K562 (cell line): ENCODE data around the gene ADAMTS14. TPM values are rescaled to one million over a fixed set of nuclear protein-coding genes. Genes with fewer than 3 reads are reported as not detected.

Source experiments
- BRD9 ChIP-seq: fragments of 450-650 bp; IDR thresholded peaks from 2 replicates; pipeline ENCODE4 v1.6.1; 2018; ENCODE audit warnings: low read depth; ENCODE audit not compliant: partially characterized antibody
- DACH1 ChIP-seq: fragments of 450-650 bp; IDR thresholded peaks from 2 replicates; pipeline ENCODE4 v1.6.1; 2018; ENCODE audit not compliant: partially characterized antibody
- EP300 ChIP-seq: IDR thresholded peaks from 2 replicates; pipeline ENCODE4 v1.6.1; 2012; ENCODE audit warnings: low read length, improper control_type of control experiment
- HDAC3 ChIP-seq: fragments of 450-650 bp; IDR thresholded peaks from 2 replicates; pipeline ENCODE4 v1.6.1; 2018; ENCODE audit warnings: borderline replicate concordance, mild to moderate bottlenecking, moderate library complexity; ENCODE audit not compliant: partially characterized antibody
- ILK ChIP-seq: fragments of 450-650 bp; IDR thresholded peaks from 2 replicates; pipeline ENCODE4 v1.6.1; 2016; ENCODE audit warnings: missing genetic modification characterization, low read depth, mild to moderate bottlenecking, missing compliant biosample characterization, moderate library complexity, borderline replicate concordance
- LEF1 ChIP-seq: fragments of 450-650 bp; IDR thresholded peaks from 2 replicates; pipeline ENCODE4 v1.6.1; 2016; ENCODE audit warnings: mild to moderate bottlenecking
- MXI1 ChIP-seq: IDR thresholded peaks from 2 replicates; pipeline ENCODE4 v1.6.1; 2011; ENCODE audit warnings: low read depth, mild to moderate bottlenecking, improper control_type of control experiment, low read length
- NR2F6 ChIP-seq: fragments of 450-650 bp; formaldehyde crosslinking; IDR thresholded peaks from 2 replicates; pipeline ENCODE4 v1.4.0; 2020; ENCODE audit warnings: mild to moderate bottlenecking
- NR4A1 ChIP-seq, 2 experiments: fragments of 250-450 bp in 1 of 2; fragments of 450-650 bp in 1 of 2; sonication (Bioruptor Pico) in 1 of 2; IDR thresholded peaks; 2 replicates each; pipeline versions ENCODE4 v1.4.0 to v1.6.1; 2016 to 2020; ENCODE audit warnings: mild to moderate bottlenecking in 2 of 2, missing compliant biosample characterization in 1 of 2, missing genetic modification characterization in 1 of 2, moderate library complexity in 1 of 2
- PBX2 ChIP-seq, 2 experiments: IDR thresholded peaks in 1 of 2; conservative IDR thresholded peaks in 1 of 2; 2 replicates each; pipeline ENCODE4 v1.6.1; 2016; ENCODE audit warnings: low read depth in 2 of 2, mild to moderate bottlenecking in 1 of 2, missing compliant biosample characterization in 1 of 2, missing genetic modification characterization in 1 of 2, moderate library complexity in 1 of 2
- PTTG1 ChIP-seq: fragments of 450-650 bp; IDR thresholded peaks from 2 replicates; pipeline ENCODE4 v1.6.1; 2016; ENCODE audit warnings: low read depth, mild to moderate bottlenecking, missing genetic modification characterization, missing compliant biosample characterization
- RHOXF2B ChIP-seq: fragments of 250-450 bp; sonication (Bioruptor Pico); conservative IDR thresholded peaks from 2 replicates; pipeline ENCODE4 v1.5.1; 2021
- SREBF2 ChIP-seq: sonication (generic); formaldehyde crosslinking; IDR thresholded peaks from 2 replicates; pipeline ENCODE4 v1.4.0; 2020; ENCODE audit warnings: mild to moderate bottlenecking, missing genetic modification reagents
- STAG1 ChIP-seq: sonication (generic); formaldehyde crosslinking; IDR thresholded peaks from 2 replicates; pipeline ENCODE4 v1.5.0; 2020; ENCODE audit warnings: missing genetic modification reagents, borderline replicate concordance
- XRCC3 ChIP-seq: fragments of 450-650 bp; IDR thresholded peaks from 2 replicates; pipeline ENCODE4 v1.6.1; 2017; ENCODE audit warnings: mild to moderate bottlenecking, moderate library complexity
- ZBTB12 ChIP-seq: fragments of 250-450 bp; sonication (Bioruptor Pico); IDR thresholded peaks from 2 replicates; pipeline ENCODE4 v1.4.0; 2020
- ZNF224 ChIP-seq: sonication (generic); formaldehyde crosslinking; IDR thresholded peaks from 2 replicates; pipeline ENCODE4 v1.8.0; 2022; ENCODE audit warnings: mild to moderate bottlenecking, missing genetic modification reagents
- ZNF311 ChIP-seq: fragments of 250-450 bp; sonication (Bioruptor Pico); IDR thresholded peaks from 2 replicates; pipeline ENCODE4 v1.4.0; 2020; ENCODE audit warnings: mild to moderate bottlenecking, moderate library complexity
- polyA plus RNA-seq, 8 experiments: library from polyadenylated mRNA; depleted of rRNA in 4 of 8; stranded (reverse) in 5 of 8; unstranded in 3 of 8; fragments of >200 nt; fragmentation: Nextera tagmentation in 2 of 8; fragmentation: Illumina TruSeq in 1 of 8; extraction: Ambion mirVana in 2 of 8; extraction: Trizol in 1 of 8; gene quantifications; 2 replicates each; pipeline versions ENCODE4 v1.2.1 to v1.2.3, GENCODE V29; 2011 to 2014; ENCODE audit warnings: inconsistent platforms in 1 of 8, missing spikeins in 1 of 8
- total RNA-seq, 7 experiments: library from RNA; depleted of rRNA in 6 of 7; stranded (reverse); fragments of >200 nt in 6 of 7; fragmentation: Illumina TruSeq in 2 of 7; extraction: Trizol in 2 of 7; gene quantifications; 2 replicates each; pipeline versions ENCODE4 v1.2.1 to v1.2.3, GENCODE V29; 2011 to 2021; ENCODE audit warnings: low replicate concordance in 1 of 7
- TF ChIP-seq, protein P1 (sequence below): sonication (generic); formaldehyde crosslinking; IDR thresholded peaks from 2 replicates; pipeline ENCODE4 v1.8.1; 2022; ENCODE audit warnings: missing genetic modification reagents
- TF ChIP-seq, protein P2 (sequence below): sonication (generic); formaldehyde crosslinking; IDR thresholded peaks from 2 replicates; pipeline ENCODE4 v1.8.1; 2023; ENCODE audit warnings: mild to moderate bottlenecking, missing genetic modification reagents

ADAMTS14 gene
- total and polyA plus RNA-seq, 9 of the 15 experiments (the other 6 are each of a cell fraction or from before 2014, with no cell fraction given), result 0.04 to 37.4 (median 15.9) TPM

- TF ChIP-seq PBX2 (CRISPR knock-in tag; IDR thresholded peaks at IDR 0.05; ENCODE audit: low read depth), result no peak
- peak; percentile 65 for TF ChIP-seq PBX2 (tag; conservative IDR thresholded peaks at IDR 0.05; ENCODE audit: low read depth)
- peak; percentile 93 for TF ChIP-seq MXI1
- peak; percentile 92 for TF ChIP-seq DACH1
- peak; percentile 98 for TF ChIP-seq LEF1
- TF ChIP-seq XRCC3, result no peak
- TF ChIP-seq RHOXF2B (CRISPR knock-in tag), result peak; percentile 28; the same call in 1 of the 2 replicates
- no peak for TF ChIP-seq STAG1 (CRISPR knock-in tag)
- TF ChIP-seq, protein P1, sequence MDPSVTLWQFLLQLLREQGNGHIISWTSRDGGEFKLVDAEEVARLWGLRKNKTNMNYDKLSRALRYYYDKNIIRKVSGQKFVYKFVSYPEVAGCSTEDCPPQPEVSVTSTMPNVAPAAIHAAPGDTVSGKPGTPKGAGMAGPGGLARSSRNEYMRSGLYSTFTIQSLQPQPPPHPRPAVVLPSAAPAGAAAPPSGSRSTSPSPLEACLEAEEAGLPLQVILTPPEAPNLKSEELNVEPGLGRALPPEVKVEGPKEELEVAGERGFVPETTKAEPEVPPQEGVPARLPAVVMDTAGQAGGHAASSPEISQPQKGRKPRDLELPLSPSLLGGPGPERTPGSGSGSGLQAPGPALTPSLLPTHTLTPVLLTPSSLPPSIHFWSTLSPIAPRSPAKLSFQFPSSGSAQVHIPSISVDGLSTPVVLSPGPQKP (CRISPR knock-in tag), result no peak
- TF ChIP-seq HDAC3, result no peak
- TF ChIP-seq, protein P2, sequence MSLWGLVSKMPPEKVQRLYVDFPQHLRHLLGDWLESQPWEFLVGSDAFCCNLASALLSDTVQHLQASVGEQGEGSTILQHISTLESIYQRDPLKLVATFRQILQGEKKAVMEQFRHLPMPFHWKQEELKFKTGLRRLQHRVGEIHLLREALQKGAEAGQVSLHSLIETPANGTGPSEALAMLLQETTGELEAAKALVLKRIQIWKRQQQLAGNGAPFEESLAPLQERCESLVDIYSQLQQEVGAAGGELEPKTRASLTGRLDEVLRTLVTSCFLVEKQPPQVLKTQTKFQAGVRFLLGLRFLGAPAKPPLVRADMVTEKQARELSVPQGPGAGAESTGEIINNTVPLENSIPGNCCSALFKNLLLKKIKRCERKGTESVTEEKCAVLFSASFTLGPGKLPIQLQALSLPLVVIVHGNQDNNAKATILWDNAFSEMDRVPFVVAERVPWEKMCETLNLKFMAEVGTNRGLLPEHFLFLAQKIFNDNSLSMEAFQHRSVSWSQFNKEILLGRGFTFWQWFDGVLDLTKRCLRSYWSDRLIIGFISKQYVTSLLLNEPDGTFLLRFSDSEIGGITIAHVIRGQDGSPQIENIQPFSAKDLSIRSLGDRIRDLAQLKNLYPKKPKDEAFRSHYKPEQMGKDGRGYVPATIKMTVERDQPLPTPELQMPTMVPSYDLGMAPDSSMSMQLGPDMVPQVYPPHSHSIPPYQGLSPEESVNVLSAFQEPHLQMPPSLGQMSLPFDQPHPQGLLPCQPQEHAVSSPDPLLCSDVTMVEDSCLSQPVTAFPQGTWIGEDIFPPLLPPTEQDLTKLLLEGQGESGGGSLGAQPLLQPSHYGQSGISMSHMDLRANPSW (CRISPR knock-in tag), result no peak
- TF ChIP-seq NR2F6 (CRISPR knock-in tag), result peak; percentile 88; the same call in 1 of the 2 replicates
- TF ChIP-seq NR4A1 (CRISPR knock-in tag; IDR thresholded peaks at IDR 0.05), result peak; percentile 83
- peak; percentile 98 for TF ChIP-seq NR4A1 (tag; IDR thresholded peaks at IDR 0.05)
- no peak for TF ChIP-seq ILK (tag)
- peak; percentile 58 for TF ChIP-seq ZBTB12 (CRISPR knock-in tag)
- peak; percentile 95 for TF ChIP-seq SREBF2 (CRISPR knock-in tag)
- TF ChIP-seq BRD9, result peak; percentile 98
- TF ChIP-seq PTTG1 (tag), result peak; percentile 80
- peak; percentile 100 for TF ChIP-seq EP300
- peak; percentile 90 for TF ChIP-seq ZNF311 (CRISPR knock-in tag)
- no peak for TF ChIP-seq ZNF224
Measured at GRCh38 chr10:70666960-70667798, 5.1 kb upstream of the ADAMTS14 start (continued).
